ENCODE measurements around the gene DNAH8. TPM values are rescaled to one million over a fixed set of nuclear protein-coding genes. Genes with fewer than 3 reads are reported as not detected.

The DNAH8 gene
- total and polyA plus RNA-seq, 4 donors = 0.01 to 0.37 (median 0.11) TPM

GRCh38 chr6:38714239-38715015 is 684 bp upstream of the DNAH8 start:
- WGBS, 2 donors = 33 to 51% methylated on average over 4 of the region's 4 CpGs
- H3K36me3 ChIP-seq (ENCODE audit: control insufficient read depth in 4 of 4, insufficient read depth in 4 of 4, low read length in 4 of 4) = no peaks in the 10 kb centered on the region
- H3K27ac ChIP-seq (ENCODE audit: low read depth in 1 of 2, low read length in 1 of 2) = no peak overlapping the region
- H3K9me3 ChIP-seq (ENCODE audit: control insufficient read depth in 4 of 4, insufficient read depth in 3 of 4, low read length in 3 of 4) = peaks cover 0 to 4% (median 0%) of the 10 kb centered on the region in 4 donors
- peaks cover 0 to 10% (median 3%) of the 10 kb centered on the region in 5 donors for H3K4me1 ChIP-seq (ENCODE audit: control insufficient read depth in 5 of 5, insufficient read depth in 5 of 5, low read length in 5 of 5)
- TF ChIP-seq CTCF (IDR thresholded peaks at IDR 0.05; ENCODE audit: control extremely low read depth, extremely low read depth) = no peak
- H3K4me3 ChIP-seq = no peak overlapping the region
- DNase-seq (no peak), ATAC-seq (ENCODE audit: insufficient read depth, low FRiP score) (no peak)
- H3K9ac ChIP-seq (ENCODE audit: insufficient read depth in 1 of 2, low read length in 2 of 2) = no peak overlapping the region
- H3K27me3 ChIP-seq (ENCODE audit: control insufficient read depth in 3 of 3, insufficient read depth in 3 of 3, low read length in 2 of 3) = peaks cover 0 to 42% (median 27%) of the 10 kb centered on the region in 3 donors

- ATAC-seq (ENCODE audit: insufficient read depth, low FRiP score) (no peak), DNase-seq (no peak)
- Histone ChIP-seq H3K9me3 (ENCODE audit: control insufficient read depth in 4 of 4, insufficient read depth in 3 of 4, low read length in 3 of 4) (peaks cover 0 to 4% (median 0%) of the 10 kb centered on the region in 4 donors), H3K9ac (ENCODE audit: insufficient read depth in 1 of 2, low read length in 2 of 2) (no peak overlapping the region), H3K4me3 (no peak overlapping the region), H3K4me1 (ENCODE audit: control insufficient read depth in 5 of 5, insufficient read depth in 5 of 5, low read length in 5 of 5) (peaks cover 0 to 10% (median 3%) of the 10 kb centered on the region in 5 donors), H3K27ac (ENCODE audit: low read depth in 1 of 2, low read length in 1 of 2) (no peak overlapping the region), H3K27me3 (ENCODE audit: control insufficient read depth in 3 of 3, insufficient read depth in 3 of 3, low read length in 2 of 3) (peaks cover 0 to 42% (median 27%) of the 10 kb centered on the region in 3 donors), H3K36me3 (ENCODE audit: control insufficient read depth in 4 of 4, insufficient read depth in 4 of 4, low read length in 4 of 4) (no peaks in the 10 kb centered on the region)
- TF ChIP-seq CTCF (IDR thresholded peaks at IDR 0.05; ENCODE audit: control extremely low read depth, extremely low read depth) = no peak
- WGBS, 2 donors = 94 to 98% methylated on average over 2 of the region's 2 CpGs
Observed at GRCh38 chr6:38716825-38717224, 1.7 kb downstream of the DNAH8 start.

- H3K4me1 ChIP-seq (ENCODE audit: control insufficient read depth in 5 of 5, insufficient read depth in 5 of 5, low read length in 5 of 5) = peaks cover 0 to 10% (median 3%) of the 10 kb centered on the region in 5 donors
- 93% methylated on average over 1 of the region's 1 CpG for WGBS, 2 donors
- no peaks in the 10 kb centered on the region for H3K36me3 ChIP-seq (ENCODE audit: control insufficient read depth in 4 of 4, insufficient read depth in 4 of 4, low read length in 4 of 4)
- ATAC-seq (ENCODE audit: insufficient read depth, low FRiP score) (no peak), DNase-seq (no peak)
- H3K27me3 ChIP-seq (ENCODE audit: control insufficient read depth in 3 of 3, insufficient read depth in 3 of 3, low read length in 2 of 3) = peaks cover 0 to 27% (median 22%) of the 10 kb centered on the region in 3 donors
- H3K4me3 ChIP-seq = no peak overlapping the region
- H3K9me3 ChIP-seq (ENCODE audit: control insufficient read depth in 4 of 4, insufficient read depth in 3 of 4, low read length in 3 of 4) = peaks cover 0 to 3% (median 0%) of the 10 kb centered on the region in 4 donors
- no peak overlapping the region for H3K9ac ChIP-seq (ENCODE audit: insufficient read depth in 1 of 2, low read length in 2 of 2)
- TF ChIP-seq CTCF (IDR thresholded peaks at IDR 0.05; ENCODE audit: control extremely low read depth, extremely low read depth) = no peak
- H3K27ac ChIP-seq (ENCODE audit: low read depth in 1 of 2, low read length in 1 of 2) = no peak overlapping the region
Observed at GRCh38 chr6:38719358-38719757, 4.2 kb downstream of the DNAH8 start.
